ENCODE results near the gene SH3GL1.
"Not testable (repeated sequence)": the region's sequence is repeated elsewhere in the genome, so short reads cannot be mapped to it uniquely, and the experiment has no call there.

Gene SH3GL1

DNA sequence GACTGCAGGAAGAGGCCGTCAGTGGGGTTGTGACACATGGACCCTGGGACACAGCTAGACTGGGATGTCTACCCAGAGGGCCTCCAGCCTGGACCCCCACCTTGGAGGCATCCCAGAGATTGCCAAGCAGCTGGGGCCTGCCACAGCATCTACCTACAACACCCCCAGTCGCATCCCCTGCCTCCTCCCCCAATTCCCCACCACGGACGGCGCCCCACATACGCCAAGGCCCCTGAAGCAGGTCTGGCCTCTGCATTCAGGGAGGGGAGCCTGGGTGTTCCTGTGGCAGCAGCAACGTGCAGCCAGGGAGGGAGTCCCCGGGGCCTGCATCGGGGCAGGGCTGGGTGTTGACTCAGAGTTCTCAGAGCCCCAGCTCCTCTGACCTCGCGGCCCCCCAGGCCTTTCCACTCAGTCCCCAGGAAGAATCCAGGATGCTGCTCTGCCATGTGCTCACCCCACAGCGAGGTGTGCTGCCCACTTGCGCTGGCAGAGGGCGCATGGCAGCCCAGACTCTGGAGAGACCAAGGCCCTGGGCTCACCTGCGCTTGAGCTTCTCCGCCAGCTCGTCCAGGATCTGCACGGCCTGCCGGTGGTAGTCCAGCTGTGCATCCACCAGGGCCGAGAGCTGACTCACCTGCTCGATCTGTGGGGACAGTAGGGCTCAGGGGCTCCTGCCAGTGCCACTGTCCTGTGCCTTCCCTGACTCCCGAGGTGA, 37.4 kb downstream of the SH3GL1 start:
- no peak for DNase-seq

DNA sequence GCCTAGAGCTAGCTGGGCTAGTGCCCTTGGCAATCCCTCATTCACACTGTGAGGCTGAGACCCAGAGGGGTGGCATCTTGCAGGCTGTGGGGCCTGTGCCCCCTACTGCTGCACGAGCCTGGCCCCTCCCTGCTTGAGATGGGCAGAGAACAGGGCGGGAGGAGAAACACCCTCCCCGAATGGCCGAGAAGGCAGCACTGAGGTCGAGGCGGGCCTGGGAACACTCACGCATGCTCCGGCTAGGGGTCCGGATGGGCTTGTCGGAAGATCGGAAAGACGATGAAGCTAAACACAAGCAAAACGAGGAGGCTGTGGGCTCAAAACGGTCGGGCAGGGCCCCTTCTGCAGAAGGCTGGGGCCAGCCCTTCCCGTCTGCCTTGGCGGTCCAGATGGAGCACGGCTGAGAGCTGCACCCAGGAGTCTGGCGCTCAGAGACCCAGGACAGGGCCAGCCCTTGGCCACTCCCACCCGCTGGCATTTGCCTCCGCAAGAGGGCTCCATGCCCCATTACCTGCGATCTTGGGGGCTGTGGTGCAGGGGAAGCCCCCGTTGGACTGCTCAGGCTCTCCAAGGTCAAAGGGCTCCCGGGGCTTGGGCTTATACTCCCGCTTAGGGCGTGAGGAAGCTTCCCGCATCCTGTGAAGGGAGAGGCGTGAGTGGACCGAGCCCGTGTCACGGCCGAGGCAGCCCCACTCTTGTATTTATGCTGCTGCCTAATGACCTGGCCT, 38.1 kb downstream of the SH3GL1 start:
- no peak for DNase-seq

DNA sequence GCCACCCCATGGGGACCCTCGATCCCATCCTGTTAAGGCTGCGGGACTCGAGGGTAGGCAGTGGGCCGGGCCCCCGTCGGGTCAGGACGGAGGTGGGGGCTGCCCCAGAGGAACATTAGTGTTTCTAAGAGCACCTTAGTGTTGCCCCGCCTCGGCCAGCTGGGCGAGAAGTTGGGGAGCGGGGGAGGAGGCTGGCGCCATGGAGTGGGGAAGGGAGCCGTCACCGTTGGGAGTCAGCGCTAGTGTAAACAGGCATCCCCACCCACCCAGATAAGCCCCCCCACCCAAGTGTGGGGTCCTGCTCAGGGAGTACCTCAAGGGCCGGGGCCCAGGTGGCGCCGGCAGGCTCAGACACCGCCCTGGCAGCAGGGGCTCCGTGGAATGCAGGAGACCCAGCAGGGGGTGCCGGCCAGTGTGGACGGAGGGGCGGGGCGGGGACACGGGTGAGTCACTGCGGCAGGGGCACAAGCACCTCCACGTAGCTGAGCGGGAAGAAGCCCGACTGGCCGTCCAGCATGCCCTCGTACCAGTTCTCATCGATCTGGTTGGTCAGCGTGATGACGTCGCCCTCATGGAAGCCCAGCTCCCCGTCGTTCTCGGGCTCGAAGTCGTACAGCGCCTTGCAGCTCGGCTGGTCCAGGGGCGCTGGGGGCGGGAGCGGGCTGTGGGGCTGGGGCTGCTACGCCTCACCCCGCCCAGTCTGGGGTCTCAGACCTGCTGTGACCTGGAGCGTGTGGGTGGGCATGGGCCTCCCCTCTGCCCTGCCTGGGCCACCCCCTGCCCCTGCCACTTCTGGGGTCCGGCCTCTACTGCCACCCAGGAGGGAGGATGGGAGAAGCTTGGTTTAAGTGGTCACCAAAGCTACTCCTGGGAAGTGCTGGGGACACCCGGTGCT, 38.9 kb downstream of the SH3GL1 start:
- no peak for DNase-seq

DNA sequence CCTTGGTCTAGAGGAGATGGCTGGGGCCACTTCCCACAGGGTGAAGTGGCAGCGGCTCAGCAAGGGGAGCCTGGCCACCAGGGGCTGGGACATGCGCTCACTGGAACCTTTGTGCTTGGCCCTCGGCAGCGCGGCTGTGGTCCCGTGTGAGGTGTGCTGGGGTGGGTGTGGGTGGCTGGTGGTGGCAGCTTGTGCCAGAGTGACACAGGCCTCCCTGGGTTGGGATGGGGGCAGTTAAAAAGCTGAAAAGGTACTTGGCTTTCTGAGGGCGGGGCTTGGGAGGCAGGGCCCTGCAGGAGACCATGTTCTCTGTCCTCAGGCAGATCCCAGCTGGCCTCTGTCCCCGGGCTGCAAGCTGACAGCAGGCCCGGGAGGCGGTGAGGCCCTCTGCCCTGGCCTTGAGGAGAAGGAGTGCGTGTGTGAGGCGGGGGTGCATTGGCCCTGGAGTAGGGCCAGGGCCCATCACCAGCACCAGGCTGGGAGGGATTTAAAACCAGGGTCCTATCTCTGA, 39.7 kb downstream of the SH3GL1 start:
- no peak for DNase-seq

DNA sequence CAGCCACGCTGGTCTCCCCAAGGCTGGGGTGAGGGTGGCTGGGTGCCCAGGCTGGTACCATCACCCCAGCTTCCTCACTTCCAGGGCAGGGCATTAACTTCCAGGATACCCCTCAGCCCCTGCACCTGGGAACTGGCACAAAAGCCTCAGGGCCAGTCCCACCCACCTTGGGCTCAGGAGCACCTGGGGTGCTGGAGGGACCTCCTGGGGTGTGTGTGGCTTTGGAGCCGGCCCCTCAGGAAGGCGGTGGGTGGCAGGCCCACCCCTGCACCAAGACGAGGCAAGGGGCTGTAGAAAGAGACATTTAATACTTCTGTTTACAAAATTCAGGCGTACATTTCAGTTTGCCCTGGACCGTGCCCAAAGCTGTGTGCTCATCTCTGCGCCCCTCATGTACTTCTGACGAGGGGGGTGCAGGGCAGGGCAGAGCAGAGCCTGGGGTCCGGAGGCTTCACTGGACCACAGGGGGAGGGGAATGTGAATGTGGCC, 40.2 kb downstream of the SH3GL1 start:
- DNase-seq = no peak

DNA sequence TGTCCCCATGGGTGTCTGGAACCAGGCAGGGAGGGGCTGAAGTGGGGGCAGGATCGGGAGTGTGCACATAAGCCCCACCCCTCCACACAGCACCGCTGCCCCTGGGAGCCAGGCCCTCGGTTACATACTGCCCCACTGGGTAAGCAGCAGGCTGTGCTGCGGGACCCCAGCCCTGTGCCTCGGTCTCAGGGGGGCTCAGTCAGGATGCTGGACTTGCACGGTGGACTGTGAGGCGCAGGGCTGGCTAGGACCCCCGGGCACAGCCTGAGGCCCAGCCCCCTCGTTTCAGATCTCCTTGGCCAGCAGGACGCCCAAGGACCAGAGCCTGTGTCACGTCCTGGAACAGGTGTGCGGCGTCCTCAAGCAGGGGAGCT, 40.7 kb downstream of the SH3GL1 start:
- DNase-seq = no peak

DNA sequence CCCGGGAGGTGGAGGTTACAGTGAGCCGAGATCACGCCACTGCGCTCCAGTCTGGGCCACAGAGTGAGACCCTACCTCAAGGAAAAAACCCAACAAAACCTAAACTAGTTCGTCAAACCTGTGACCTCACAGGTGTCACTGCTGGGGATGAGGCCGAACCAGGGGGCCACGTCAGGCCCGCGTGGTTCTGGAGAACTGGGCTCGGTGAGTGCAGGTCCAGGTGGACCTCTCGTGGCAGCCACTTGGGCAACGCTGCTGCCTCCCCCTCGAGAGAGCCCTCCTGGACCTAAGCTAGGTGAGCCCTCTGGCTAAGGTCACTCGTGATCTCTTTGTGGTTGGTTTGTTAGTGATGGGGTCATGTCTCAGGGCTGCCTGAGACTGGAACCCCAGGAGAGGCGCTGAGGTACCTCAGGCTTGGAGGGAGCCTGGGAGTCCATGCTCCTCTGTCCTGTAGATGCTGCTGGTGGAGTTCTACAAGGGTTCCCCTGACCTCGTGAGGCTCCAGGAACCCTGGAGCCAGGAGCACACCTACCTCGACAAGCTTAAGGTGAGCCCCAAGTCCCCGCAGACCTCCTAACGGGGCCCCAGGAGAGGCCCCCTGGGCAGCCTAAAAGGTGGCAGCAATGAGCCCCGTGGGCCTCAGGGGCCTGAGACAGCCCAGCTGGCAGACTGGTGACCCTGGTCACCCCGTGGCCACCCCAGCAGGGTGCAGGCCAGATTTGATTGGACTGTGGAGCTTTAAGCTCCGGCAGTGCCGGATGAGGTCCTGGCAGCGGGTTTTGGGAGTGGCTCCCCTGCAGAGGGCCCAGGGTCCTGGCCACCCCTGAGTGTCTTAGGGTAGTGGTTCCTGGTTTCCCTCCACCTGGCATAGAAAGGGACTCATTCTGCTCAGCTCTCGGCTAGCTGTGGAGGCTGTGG, 41.4 kb downstream of the SH3GL1 start:
- no peak for DNase-seq

DNA sequence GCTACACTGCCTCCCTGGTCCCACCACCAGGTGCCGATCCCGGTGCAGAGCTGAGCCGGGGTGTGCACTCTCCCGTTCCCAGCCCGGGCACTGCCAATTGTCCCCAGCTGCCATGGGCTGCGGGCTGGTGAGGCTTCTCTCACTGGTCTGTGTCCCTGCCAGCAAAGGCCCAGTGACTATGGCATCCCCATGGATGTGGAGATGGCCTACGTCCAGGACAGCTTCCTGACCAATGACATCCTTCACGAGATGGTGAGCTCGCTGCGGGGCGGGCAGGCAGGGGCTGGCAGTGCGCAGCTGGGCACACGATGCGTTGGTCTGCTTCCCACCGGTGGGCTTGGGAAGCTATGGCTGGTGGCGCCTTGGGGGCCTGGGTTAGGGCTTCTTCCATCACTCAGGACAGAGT, 42.4 kb downstream of the SH3GL1 start:
- DNase-seq = no peak

DNA sequence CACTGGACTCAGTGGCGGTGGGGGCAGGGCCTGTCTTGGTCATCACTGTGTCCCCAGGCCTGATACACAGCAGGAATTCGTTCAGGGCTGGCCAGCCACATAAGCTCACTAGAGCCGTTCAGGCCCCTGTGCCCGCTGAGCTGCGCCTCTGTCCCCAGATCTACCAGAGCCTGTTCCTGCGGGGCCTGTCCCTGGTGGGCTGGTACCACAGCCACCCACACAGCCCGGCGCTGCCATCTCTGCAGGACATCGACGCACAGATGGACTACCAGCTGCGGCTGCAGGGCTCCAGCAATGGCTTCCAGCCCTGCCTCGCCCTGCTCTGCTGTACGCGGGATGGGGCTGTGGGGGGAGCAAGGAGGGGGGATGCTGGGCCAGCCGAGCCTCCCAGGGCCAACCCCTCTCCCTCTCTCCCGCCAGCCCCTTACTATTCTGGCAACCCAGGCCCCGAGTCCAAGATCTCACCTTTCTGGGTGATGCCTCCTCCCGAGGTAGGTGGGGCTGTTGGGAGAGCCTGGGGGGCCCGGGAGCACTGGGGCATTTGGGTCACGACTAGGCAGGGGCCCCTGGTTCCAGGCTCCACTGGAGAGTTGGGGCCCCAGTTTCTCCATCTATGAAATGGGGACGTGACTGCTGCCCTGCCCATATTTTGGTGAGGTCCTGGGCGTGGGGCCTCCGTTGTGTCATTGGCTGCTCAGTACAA, 43.1 kb downstream of the SH3GL1 start:
- DNase-seq = no peak

DNA sequence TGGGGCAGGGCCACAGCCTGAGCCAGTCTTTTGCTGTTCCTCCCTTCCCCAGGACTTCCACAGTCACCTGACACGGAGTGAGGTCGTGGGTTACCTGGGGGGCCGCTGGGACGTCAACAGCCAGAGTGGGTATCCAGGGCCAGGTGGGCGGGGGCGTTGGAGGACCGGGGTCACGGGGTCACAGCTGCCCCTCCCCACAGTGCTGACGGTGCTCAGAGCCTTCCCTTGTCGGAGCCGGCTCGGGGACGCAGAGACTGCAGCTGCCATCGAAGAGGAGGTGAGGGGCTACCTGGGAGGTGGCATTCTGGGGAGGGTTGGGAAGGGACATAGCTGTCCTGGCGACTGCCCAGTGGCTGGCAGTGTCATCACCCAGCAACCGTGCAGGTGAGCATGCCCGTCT, 45.5 kb downstream of the SH3GL1 start:
- DNase-seq = no peak

DNA sequence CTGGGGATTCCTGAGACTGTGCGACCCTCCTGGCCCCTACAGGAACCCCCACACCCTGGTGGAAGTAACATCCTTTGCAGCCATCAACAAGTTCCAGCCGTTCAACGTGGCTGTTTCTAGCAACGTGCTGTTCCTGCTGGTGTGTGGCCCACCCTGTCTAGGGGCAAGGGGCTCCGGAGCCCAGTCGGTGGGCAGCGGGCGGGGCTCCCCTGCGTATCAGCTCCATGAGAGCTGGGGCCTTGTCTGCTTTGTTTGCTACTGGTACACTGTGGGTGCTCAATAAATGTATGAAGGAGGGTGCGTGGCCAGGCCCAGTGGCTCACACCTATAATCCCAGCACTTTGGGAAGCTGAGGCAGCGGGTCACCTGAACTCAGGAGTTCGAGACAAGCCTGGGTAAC, 46.1 kb downstream of the SH3GL1 start:
- no peak for DNase-seq

DNA sequence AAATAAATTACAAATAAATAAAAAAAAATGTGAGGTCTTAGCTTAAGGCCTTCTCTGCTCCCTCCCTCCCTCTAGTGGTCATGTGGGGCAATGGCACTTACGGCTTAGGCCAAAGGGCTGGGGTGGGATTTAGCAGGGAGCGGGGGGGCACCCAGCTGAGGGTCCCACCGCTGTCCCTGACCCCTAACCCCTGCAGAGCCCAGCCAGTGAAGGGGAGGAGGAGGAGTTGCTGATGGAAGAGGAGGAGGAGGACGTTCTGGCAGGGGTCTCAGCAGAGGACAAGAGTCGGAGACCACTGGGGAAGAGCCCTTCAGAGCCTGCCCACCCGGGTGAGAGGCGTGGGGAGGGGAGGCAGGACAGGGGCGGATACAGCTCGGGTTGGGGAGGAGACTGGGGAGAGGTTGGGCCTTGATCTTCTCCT, 47.6 kb downstream of the SH3GL1 start:
- DNase-seq = peak; percentile 59 to 60

DNA sequence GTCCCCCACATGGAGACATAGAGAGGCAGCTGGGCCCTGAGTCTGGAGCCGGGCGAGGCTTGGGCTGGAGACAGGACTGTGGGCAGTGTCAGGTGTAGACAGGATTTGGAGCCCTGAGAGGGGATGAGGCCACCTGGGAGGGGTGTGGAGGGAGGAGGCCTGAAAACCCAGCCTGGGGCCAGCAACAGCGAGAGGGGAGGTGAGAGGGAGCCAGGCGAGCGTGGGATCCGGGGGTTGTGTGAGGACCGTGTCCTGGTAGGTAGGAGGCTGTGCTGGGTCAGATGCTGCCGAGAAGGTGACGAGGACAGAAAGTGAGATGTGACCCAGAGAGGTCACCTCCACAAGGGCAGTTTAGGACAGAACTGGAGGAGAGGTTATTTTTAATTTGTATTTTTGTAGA, 49.6 kb downstream of the SH3GL1 start:
- no peak for DNase-seq

DNA sequence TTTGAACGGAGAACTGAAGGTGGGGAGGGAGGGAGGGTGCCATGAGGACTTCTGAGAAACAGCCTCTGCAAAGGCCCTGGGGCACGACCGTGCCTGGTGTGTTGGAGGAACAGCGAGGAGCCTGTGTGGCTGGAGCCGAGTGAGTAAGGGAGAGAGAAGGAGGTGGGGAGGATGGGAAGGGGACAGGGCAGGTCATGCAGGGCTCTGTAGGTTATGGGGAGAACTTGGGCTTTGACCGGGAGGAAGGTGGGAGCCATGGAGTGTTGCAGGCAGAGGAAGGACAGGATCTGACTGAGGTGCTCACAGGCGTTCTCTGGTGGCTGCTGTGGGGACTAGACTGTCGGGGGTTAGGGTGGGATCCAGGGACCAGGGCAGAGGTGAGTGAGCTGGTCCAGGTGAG, 50.2 kb downstream of the SH3GL1 start:
- DNase-seq = no peak

DNA sequence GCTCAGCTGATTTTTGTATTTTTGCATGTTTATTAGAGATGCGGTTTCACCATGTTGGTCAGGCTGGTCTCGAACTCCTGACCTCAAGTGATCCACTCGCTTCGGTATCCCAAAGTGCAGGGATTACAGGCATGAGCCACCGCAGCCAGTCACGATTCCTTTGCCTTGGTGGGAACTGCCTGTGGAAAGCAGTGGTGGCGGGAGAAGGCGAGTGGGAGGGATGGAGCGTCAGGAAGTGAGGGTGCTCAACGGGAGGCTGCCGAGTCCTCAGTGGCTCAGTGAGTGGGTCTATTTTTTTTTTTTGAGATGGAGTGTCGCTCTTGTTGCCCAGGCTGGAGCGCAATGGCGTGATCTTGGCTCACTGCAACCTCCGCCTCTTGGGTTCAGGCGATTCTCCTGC, 51.1 kb downstream of the SH3GL1 start:
- DNase-seq = not testable (repeated sequence)

DNA sequence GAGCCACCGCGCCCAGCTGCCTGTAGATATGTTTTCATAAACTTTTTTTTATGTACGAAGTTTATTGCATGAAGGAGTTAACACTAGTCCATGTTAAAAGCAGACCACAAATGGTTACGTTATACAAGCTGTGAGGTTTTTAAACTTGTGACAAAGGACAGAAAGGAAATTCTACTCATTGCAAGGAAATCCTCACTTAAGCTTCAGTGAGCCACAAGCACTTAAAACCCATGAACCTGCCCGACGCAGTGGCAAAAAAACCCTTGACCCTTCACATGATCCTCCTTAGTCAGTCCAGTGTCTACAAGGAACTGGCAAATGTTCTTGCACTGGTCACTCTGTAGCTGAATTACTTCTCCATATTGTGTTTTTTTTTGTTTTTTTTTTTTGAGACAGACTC, 52.8 kb downstream of the SH3GL1 start:
- no peak for DNase-seq

DNA sequence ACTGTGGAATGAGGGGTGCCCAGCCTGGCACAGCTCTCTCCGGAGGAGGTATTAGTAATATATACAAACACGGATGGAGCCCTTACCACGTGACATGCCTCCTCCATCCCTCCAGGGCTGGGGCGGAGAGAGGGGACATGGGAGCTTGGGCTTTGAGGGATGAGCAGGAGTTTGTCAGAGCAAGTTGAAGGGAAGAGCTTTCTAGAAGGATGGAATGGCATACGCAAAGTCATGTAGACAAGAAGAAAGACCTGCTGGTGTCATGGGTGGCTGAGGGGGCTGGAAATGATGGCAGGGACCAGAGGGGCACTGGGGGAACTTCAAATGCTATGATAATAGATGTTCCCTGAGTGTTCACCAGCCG, 54.3 kb downstream of the SH3GL1 start:
- DNase-seq = no peak

DNA sequence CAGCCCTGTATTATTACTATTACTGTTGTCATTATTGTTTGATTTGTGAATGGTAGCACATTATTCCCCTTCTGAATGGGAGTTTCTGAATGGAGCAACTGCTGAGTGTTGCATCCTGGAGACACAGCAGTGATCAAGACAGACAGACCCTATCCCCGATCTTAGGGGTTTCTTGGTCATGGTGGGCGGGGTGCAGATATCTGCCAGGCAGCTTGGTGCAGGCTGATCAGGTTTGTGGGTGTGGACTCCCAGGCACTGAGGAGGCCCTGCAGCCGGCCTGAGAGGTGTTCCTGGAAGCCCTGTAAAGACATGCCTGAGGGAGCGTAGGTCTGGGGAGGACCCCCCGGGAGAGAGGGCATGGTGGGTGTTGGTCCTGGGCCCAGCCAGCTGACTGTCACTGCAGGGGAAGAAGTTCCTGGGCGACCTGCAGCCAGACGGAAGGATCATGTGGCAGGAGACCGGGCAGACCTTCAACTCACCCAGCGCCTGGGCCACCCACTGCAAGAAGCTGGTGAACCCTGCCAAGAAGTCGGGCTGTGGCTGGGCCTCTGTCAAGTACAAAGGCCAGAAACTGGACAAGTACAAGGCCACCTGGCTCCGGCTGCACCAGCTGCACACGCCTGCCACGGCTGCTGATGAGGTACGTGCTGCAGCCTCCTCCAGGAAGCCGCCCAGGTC, 54.9 kb downstream of the SH3GL1 start:
- no peak for DNase-seq

DNA sequence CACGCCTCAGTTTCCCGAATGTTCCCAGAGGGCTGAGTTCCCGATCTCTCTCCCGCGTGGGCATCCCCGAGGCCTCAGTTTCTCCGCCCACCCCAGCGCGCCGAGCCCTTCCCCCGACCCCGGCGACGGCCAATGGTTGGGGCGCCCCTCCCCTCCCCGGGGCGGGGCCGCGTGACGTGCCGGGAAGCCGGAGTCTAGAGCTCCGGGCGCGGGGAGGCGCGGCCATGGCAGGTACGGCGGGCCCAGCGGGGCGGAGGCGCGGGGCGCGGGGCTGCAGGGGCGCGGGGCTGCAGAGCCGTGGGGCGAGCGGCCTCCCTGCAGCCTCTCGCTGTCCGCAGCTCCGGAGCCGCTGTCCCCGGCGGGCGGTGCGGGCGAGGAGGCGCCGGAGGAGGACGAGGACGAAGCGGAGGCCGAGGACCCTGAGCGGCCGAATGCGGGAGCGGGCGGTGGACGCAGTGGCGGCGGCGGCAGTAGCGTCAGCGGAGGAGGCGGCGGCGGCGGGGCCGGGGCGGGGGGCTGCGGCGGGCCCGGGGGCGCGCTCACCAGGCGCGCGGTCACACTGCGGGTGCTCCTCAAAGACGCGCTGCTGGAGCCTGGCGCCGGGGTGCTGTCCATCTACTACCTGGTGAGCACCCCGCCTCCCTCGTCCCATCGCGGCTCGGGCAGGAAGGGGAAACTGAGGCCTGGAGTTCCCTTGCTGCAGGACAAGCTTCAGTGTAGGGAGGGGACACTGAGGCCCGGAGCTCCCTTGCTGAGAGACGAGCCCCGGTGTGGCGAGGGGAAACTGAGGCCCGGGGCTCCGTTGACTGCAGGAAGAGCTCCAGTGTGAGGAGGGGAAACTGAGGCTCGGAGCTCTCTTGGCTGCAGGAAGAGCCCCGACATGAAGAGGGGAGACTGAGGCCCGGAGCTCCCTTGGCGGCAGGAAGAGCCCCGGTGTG, 56.7 kb downstream of the SH3GL1 start, which contains the start of gene MPND:
MPND (plus strand) TSS at position 193 of the 938 bp plus-strand sequence; CDS start at position 225, 32 bp downstream.
- DNase-seq = peak; percentile 91 to 94

Data from activated CD4-positive, alpha-beta T cell treated with anti-CD3 and anti-CD28 coated beads for 4 hours (primary cell).